HUES64 (cell line): Measurements from ENCODE around the gene PHF19.

ENCODE experiments used
- H3K27ac ChIP-seq: 2 replicates; pipeline ENCODE4 v1.7.0; 2013; ENCODE audit warnings: low read depth, low read length, inconsistent platforms
- H3K27me3 ChIP-seq: 2 replicates; pipeline ENCODE4 v1.6.1; 2013; ENCODE audit warnings: mild to moderate bottlenecking, low read length; ENCODE audit not compliant: insufficient read depth
- H3K36me3 ChIP-seq: 2 replicates; pipeline ENCODE4 v1.6.1; 2013; ENCODE audit warnings: mild to moderate bottlenecking, low read length; ENCODE audit not compliant: insufficient read depth
- H3K4me1 ChIP-seq: 2 replicates; pipeline ENCODE4 v1.6.1; 2013; ENCODE audit warnings: mild to moderate bottlenecking, low read length, moderate library complexity; ENCODE audit not compliant: insufficient read depth
- H3K4me3 ChIP-seq: 2 replicates; pipeline ENCODE4 v1.5.1; 2013; ENCODE audit warnings: mild to moderate bottlenecking, low read length, moderate library complexity
- H3K9ac ChIP-seq: 2 replicates; pipeline ENCODE4 v1.6.1; 2013; ENCODE audit warnings: mild to moderate bottlenecking, low read depth, low read length
- H3K9me3 ChIP-seq: 2 replicates; pipeline ENCODE4 v1.6.1; 2013; ENCODE audit warnings: low read depth, low read length; ENCODE audit not compliant: insufficient read depth
- WGBS: fragments of 150-250, 120-280 bp; methylation state at CpG from one replicate; pipeline ENCODE4 v1.1.7; 2013; ENCODE audit warnings: missing lambda C conversion rate; 5-methylcytosine and 5-hydroxymethylcytosine counted together

Gene PHF19

GRCh38 chr9:120899490-120900068 lies 22.6 kb upstream of the PHF19 start:
- no peaks in the 10 kb centered on the region for H3K4me1 ChIP-seq
- no peak overlapping the region for H3K9ac ChIP-seq
- no peak overlapping the region for H3K27ac ChIP-seq
- H3K27me3 ChIP-seq = peaks cover 9% of the 10 kb centered on the region
- no peaks in the 10 kb centered on the region for H3K9me3 ChIP-seq
- no peak overlapping the region for H3K4me3 ChIP-seq
- no peaks in the 10 kb centered on the region for H3K36me3 ChIP-seq
- WGBS = 92% methylated on average over 5 of the region's 6 CpGs

GRCh38 chr9:120898396-120898795 lies 21.4 kb upstream of the PHF19 start:
- Histone ChIP-seq H3K9ac (no peak overlapping the region), H3K27me3 (peaks cover 20% of the 10 kb centered on the region), H3K27ac (no peak overlapping the region), H3K36me3 (no peaks in the 10 kb centered on the region), H3K4me1 (no peaks in the 10 kb centered on the region), H3K9me3 (no peaks in the 10 kb centered on the region), H3K4me3 (no peak overlapping the region)
- WGBS = 93% methylated on average over 3 of the region's 3 CpGs

DNA sequence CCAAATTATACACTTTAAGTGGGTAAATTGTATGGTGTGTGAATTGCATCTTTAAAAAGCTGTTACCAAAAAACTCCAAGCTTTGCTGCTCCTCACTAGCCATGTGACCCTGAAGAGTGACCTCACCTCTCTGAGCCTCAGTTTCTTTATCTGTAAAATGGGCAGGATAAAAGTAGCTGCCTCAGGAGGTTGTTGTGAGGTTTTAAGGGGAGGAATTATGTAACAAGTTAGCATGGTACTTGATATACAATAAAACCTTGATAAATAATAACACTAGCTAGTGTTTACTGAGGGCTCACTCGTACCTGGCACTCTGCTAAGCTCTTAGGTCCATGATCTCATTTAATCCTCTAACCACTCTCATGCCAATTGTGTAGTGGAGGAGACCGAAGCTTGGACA lies 19.0 kb upstream of the PHF19 start:
- H3K36me3 ChIP-seq = no peaks in the 10 kb centered on the region
- no peak overlapping the region for H3K27ac ChIP-seq
- no peaks in the 10 kb centered on the region for H3K9me3 ChIP-seq
- no peak overlapping the region for H3K4me3 ChIP-seq
- peaks cover 23% of the 10 kb centered on the region for H3K27me3 ChIP-seq
- no peak overlapping the region for H3K9ac ChIP-seq
- WGBS = 79% methylated on average over 2 of the region's 2 CpGs
- no peaks in the 10 kb centered on the region; the same call in 1 of the 2 replicates for H3K4me1 ChIP-seq

- Histone ChIP-seq H3K27me3 (peaks cover 23% of the 10 kb centered on the region), H3K9ac (0 out of 2 replicates have a peak overlapping the region, but pooled peaks have one; percentile 5), H3K9me3 (no peaks in the 10 kb centered on the region), H3K4me1 (no peaks in the 10 kb centered on the region; the same call in 1 of the 2 replicates), H3K36me3 (no peaks in the 10 kb centered on the region), H3K4me3 (peak overlapping the region; percentile 40), H3K27ac (no peak overlapping the region)
- 27% methylated on average over 63 of the region's 63 CpGs for WGBS
These were observed 17.5 kb upstream of the PHF19 start for GRCh38 chr9:120894321-120895148.

DNA sequence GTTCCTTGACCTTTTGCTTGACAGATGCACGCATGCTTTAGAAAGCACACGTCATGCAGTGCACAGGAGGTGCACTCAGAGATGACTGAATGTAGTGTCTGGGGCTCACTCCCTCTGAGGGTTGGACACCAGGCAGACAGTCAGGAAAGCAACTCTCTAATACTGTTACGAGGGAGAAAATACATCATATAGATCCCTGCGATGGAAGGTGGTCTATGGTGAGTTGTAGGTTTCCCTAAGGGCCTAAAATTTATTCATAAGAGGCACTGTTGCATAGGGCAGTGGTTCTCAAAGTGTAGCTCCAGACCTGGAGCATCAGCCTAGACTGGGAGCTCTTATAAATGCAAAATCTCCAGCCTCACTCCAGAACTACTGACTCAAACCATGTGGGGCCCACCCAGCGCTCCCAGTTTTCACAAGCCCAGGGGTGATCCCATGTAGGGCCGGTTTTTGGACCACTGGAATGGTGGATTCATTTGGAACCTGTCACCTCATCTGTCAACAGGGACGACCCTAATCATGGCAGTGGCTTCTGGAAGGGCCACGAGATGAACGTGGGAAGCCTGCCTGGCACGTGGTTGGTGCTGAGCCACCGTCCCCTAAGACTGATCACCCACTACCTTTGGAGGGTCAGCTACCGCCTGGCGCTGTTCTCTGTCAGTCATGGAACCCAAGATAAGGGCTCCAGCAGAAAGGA lies 16.8 kb upstream of the PHF19 start:
- Histone ChIP-seq H3K4me3 (0 out of 2 replicates have a peak overlapping the region, but pooled peaks have one; percentile 40), H3K4me1 (no peaks in the 10 kb centered on the region; the same call in 1 of the 2 replicates), H3K9ac (no peak overlapping the region), H3K9me3 (no peaks in the 10 kb centered on the region), H3K36me3 (no peaks in the 10 kb centered on the region), H3K27me3 (peaks cover 23% of the 10 kb centered on the region), H3K27ac (no peak overlapping the region)
- 96% methylated on average over 13 of the region's 13 CpGs for WGBS

GRCh38 chr9:120892748-120893610 lies 16.0 kb upstream of the PHF19 start:
- H3K9me3 ChIP-seq = no peaks in the 10 kb centered on the region
- H3K4me1 ChIP-seq = no peaks in the 10 kb centered on the region; the same call in 1 of the 2 replicates
- H3K4me3 ChIP-seq = no peak overlapping the region
- WGBS = 91% methylated on average over 6 of the region's 6 CpGs
- H3K27me3 ChIP-seq = peaks cover 23% of the 10 kb centered on the region
- H3K9ac ChIP-seq = no peak overlapping the region
- no peak overlapping the region for H3K27ac ChIP-seq
- H3K36me3 ChIP-seq = no peaks in the 10 kb centered on the region

GRCh38 chr9:120891884-120892747 lies 15.1 kb upstream of the PHF19 start:
- H3K27ac ChIP-seq = no peak overlapping the region
- no peak overlapping the region for H3K9ac ChIP-seq
- H3K36me3 ChIP-seq = no peaks in the 10 kb centered on the region
- H3K4me1 ChIP-seq = no peaks in the 10 kb centered on the region; the same call in 1 of the 2 replicates
- no peak overlapping the region for H3K4me3 ChIP-seq
- 86% methylated on average over 15 of the region's 15 CpGs for WGBS
- no peaks in the 10 kb centered on the region for H3K9me3 ChIP-seq
- H3K27me3 ChIP-seq = peaks cover 23% of the 10 kb centered on the region

- Histone ChIP-seq H3K9me3 (no peaks in the 10 kb centered on the region), H3K9ac (no peak overlapping the region), H3K27ac (no peak overlapping the region), H3K36me3 (no peaks in the 10 kb centered on the region), H3K27me3 (peaks cover 23% of the 10 kb centered on the region), H3K4me1 (no peaks in the 10 kb centered on the region; the same call in 1 of the 2 replicates), H3K4me3 (no peak overlapping the region)
- WGBS = 93% methylated on average over 9 of the region's 10 CpGs
These were observed 14.4 kb upstream of the PHF19 start for GRCh38 chr9:120891245-120891883.

GRCh38 chr9:120890320-120891244 lies 13.6 kb upstream of the PHF19 start:
- 78% methylated on average over 13 of the region's 14 CpGs for WGBS
- Histone ChIP-seq H3K9ac (no peak overlapping the region), H3K36me3 (no peaks in the 10 kb centered on the region), H3K9me3 (no peaks in the 10 kb centered on the region), H3K27me3 (peaks cover 23% of the 10 kb centered on the region), H3K4me1 (no peaks in the 10 kb centered on the region; the same call in 1 of the 2 replicates), H3K27ac (no peak overlapping the region), H3K4me3 (no peak overlapping the region)
